ENCODE data around the gene SST.

- TF ChIP-seq POLR2A (IDR thresholded peaks at IDR 0.05; ENCODE audit: low read depth, low read length) (no peak), POLR2AphosphoS5 (IDR thresholded peaks at IDR 0.05; ENCODE audit: low read depth, low read length) (no peak)
Observed at GRCh38 chr3:187641320-187642016, 28.7 kb downstream of the SST start.
